Fibroblast of skin of back (primary cell): ENCODE results near the gene E4F1.
"Not testable (repeated sequence)": the region's sequence is repeated elsewhere in the genome, so short reads cannot be mapped to it uniquely, and the experiment has no call there.

Experiments used
- DNase-seq: peaks from one replicate; pipeline ENCODE4 v3.0.0-alpha.2; 2013

The E4F1 gene

GRCh38 chr16:2190002-2190658 lies 33.3 kb upstream of the E4F1 start:
- DNase-seq = no peak

- DNase-seq = no peak
Measured at GRCh38 chr16:2190659-2191445, 32.5 kb upstream of the E4F1 start.

GRCh38 chr16:2191446-2191706 lies 32.0 kb upstream of the E4F1 start:
- no peak for DNase-seq

DNA sequence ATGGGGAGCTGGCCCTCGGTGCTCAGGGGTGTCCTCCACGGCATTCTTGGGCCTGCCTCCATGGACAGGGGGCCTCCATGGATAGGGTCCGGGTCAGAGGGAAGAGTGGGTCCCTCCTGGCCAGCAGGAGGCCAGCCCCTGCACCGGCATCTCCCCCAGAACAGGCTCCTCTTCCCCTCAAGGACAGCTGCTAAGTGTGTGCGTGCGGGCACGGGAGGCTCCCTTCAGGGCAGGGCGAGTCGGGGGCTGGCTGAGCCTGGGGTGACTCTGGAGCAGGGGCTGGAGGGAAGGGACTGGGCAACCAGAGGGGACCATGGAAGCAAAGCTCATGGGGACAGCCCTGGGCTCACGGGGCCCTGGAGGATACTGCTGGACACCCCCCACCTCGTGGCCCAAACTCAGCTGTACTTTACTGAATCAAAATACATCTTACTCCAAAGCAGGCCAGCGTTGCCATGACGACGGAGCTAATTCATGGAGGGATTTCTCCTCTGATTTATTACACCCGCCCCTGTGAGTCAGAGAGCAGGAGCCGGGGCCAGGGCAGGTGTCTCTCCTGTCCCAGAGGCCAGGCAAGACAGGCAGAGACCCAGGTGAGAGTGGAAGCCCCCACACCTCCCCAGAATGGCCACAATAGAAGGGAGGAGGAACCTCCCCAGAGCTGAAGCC lies 29.1 kb upstream of the E4F1 start:
- DNase-seq = peak; percentile 37

- DNase-seq = peak; percentile 17
Measured at GRCh38 chr16:2194852-2195321, 28.5 kb upstream of the E4F1 start.

- no peak for DNase-seq
Measured at GRCh38 chr16:2195322-2196161, 27.8 kb upstream of the E4F1 start.

DNA sequence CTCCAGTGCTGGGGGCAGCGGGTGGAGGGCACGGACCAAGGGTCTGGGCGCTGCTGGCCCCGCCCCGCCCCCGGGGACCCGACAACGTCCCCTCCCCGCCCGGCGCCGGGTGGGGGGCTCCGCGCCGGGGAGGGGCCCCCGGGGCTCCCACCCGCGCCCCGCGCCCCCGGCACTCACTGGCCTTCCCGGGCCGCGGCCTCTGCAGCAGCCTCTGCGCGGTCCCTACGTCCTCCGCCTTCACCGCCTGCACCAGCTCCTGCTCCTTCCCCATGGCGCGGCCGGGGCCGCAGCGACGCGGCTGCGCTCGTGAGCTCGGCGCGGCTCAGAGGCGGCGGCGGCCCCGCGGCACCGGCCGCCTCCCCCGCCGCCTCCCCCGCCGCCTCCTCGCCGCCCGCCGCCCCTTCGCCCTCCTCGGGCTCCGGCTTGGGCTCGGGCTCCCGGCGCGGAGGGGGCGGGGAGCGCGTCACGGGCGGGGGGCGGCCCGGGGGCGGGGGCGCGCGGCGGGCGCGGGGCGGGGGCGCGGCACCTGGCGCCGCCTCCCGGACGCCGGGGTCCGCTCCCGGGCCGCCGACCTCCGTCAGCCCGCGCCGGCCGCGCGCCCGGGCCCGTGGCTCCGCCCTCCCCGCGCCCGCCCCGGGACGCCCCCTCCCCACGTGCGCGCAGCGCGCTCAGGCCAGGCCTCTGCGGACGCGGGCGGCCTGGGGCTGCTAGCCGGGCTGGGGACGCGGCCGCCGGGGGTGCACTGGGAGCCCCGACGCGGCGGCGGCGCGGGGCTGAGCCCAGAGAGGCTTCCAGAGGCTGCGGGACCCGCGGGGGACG lies 27.0 kb upstream of the E4F1 start, which contains the start of gene CASKIN1:
Gene CASKIN1, minus strand, starts transcription at position 444 of the 819 bp plus-strand sequence. Its CDS starts 173 bp downstream, at position 271.
- no peak for DNase-seq

GRCh38 chr16:2196981-2197511 lies 26.3 kb upstream of the E4F1 start:
- DNase-seq = no peak

DNA sequence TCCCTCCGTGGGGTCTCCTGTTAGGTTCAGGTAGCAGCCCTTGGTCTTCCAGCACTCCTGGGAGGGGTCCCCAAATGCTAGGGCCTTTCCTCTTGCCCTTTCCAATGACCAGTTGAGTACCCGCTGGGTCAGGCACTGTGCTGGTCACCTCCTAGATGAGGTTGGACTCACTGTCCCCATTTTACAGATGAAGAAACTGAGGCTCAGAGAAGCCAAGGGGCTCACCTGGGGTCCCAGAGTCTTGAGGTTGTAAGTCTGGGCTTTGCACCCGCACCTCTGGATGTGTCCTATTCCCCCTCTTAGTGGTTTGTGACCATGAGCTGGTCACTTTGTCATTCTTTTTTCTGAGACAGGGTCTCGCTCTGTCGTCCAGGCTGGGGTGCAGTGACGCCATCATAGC lies 25.6 kb upstream of the E4F1 start:
- no peak for DNase-seq

DNA sequence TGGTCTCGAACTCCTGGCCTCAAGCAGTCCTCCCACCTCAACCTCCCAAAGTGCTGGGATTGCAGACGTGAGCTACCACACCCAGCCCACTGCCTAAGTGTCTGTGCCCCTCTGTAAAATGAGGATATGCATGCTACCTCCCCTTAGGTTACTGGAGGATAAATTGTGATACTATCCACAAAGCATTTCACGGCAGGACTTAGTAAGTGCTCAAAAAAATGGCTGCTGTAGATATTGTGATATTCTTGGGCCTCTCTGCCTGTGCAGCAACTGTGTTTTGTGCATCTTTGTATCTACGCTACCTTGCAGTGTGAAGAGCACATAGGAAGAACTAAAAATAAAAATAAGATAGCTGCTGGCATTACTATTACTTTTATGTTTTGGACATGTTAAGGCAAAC lies 25.1 kb upstream of the E4F1 start:
- DNase-seq = no peak

DNA sequence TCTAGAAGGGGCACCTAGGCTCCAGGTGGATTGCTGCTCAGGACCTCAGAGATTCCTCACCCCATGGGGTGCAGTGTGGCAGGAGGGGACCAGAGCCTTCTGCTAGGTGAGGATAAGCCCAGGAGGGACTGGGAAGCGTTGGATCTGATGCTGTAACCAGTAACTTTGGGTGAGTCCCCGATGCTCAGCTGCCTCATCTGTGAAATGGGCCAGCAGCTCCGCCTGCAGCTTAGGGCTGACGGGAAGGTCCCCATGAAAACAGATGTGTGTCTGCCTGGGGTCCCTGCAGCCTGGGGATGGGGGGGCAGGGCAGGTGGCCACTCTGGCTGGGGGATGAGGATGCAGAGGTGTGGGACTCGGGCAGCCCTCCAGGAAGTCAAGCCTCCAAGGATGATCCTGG lies 24.3 kb upstream of the E4F1 start:
- DNase-seq = no peak

GRCh38 chr16:2199621-2200139 lies 23.7 kb upstream of the E4F1 start:
- DNase-seq = no peak

GRCh38 chr16:2200313-2200712 lies 23.1 kb upstream of the E4F1 start:
- DNase-seq = no peak

- not testable (repeated sequence) for DNase-seq
Measured at GRCh38 chr16:2203119-2203688, 20.2 kb upstream of the E4F1 start.

- no peak for DNase-seq
Measured at GRCh38 chr16:2204416-2205103, 18.8 kb upstream of the E4F1 start.

DNA sequence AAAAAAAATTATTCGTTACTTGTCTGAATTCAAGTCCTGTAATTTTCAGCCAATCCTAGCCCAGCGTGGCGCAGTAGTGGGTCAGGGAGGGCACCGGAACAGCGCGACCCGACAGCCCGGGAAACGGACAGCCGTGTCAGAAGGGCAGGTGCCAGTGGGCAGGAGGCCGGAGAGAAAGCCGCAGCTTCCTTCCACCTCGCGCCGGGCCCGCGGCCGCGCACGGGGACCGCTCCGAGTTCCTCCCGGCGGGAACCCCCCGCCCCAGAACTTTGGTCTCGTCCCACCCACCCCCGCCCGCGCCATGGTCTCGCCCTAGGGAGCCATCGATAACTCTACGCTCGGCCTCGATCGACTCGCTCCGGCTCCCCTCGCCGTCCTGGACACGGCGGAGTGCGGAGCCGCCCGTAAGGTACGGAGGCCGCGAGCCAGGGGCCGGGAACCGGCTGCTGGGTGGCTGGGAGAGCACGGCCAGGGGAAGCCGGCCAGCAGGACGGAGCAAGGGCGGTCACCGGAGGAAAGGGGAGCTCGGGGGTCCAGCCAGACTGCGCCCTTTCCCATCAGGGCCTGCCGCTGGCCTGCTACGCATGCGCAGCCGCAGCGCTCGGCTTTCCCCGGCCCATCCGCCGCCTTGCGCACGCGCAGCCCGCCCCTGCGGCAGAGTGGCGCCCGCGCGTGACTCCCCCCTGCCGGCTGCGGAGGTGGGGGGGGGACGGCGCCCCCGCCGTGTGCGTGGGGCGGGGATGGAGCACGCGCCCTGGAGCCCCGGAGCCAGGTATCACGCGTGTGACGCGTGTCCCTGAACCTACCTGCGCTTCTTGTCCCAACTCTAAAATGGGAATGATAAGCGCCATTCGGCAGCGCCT lies 18.1 kb upstream of the E4F1 start, which contains the start of gene MLST8:
Gene MLST8, plus strand, starts transcription at position 351 of the 863 bp plus-strand sequence. CDS start 632 bp downstream, outside the sequence.
- DNase-seq = peak; percentile 79

GRCh38 chr16:2205967-2206313 lies 17.5 kb upstream of the E4F1 start:
- no peak for DNase-seq

GRCh38 chr16:2206420-2206779 lies 17.0 kb upstream of the E4F1 start:
- no peak for DNase-seq

GRCh38 chr16:2206780-2207433 lies 16.5 kb upstream of the E4F1 start:
- no peak for DNase-seq
